Stimulated activated CD4-positive, alpha-beta T cell treated with anti-CD3 and anti-CD28 coated beads, Interleukin-12 subunit alpha, Interleukin-12 subunit beta, amount 100 ng/mL, for 48 hours (primary cell): ENCODE measurements around the gene FN1.

ENCODE experiments used
- DNase-seq, 3 donors: peaks; one replicate each; pipeline ENCODE4 v3.0.0-alpha.2; 2020; ENCODE audit warnings: low read depth in 2 of 3, low spot score in 1 of 3

FN1 gene

DNA sequence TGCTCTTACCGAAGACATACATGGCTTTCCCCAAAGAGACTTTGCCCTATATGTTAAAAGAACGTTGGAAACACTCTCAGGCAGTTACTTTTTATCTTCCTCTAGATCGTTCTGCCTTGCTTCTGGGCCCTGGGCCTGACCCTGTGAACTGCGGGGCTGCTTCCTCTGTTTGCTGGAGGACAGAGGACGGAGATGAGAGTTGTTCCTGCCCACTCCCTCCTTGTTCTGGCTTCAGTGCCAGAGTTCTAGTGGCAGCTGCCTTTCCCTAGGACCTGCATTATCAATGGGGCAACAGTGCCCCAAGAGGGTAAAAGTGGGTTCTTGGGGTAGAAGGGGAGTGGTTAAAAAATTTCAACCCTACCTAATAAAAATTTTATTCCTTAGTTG lies 6.5 kb upstream of the FN1 start:
- DNase-seq, result no peak

DNA sequence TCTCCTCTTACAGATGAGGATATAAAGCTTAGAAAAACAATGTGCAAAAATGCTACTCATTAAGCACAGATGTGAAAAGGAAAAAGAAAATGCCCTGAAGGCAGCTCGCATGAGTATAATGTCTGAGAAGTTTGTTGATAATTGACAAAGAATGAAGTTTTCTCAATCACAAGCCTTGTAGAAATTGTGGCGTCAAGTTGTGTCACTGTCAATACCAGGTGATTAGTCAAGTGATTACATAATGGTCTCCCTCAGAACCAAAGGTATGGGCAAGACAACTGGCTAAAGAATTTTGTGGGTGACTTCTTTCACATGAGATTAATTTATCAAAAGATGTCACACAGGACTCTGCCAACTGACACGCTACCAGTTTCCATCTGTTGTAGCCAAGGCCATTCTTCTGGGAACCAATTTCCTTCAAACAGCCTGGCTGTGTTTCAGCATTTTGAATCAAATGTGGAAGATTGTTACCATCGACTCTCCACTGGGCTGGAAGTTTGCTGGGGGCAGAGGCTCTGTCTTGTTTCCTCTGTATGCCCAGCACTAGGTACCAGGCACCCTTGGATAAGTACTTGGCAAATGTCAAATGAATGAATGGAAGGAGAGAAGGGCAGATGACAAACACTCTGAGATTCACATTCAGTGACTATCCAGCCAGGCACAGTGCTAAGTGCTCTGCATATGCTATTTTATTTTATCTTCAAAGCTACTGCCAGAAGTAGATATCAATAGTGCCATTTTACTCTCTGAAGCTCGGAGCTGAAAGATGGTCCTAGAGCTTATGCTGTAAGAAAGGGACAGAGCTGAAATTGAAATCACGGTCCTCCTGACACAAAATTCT lies 5.9 kb upstream of the FN1 start:
- DNase-seq, result no peak

DNA sequence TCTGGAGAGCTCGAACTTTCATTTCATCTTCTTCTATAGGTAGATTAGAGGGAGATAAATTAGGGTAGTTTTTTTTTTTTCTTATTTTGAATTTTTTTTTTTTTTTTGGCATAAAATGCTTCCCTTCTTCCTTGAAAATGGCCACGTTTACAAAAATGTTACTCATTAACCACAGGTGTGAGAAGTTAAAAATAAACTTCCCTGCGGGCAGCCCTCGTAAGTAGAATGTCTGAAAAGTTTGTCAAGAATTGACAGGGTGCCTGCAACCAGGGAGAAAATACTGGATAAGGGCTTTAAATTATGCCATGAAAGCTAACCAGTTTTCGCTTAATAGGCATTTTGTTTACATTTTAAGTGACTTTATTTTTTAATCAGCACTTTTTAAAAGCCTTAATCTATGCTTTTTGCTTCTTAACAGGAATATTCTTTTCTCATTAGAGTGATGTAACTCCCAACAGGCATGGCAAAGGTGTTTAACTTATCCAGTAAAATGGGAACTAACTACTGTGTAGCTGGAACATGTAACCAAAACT lies 4.2 kb upstream of the FN1 start:
- no peak for DNase-seq

DNA sequence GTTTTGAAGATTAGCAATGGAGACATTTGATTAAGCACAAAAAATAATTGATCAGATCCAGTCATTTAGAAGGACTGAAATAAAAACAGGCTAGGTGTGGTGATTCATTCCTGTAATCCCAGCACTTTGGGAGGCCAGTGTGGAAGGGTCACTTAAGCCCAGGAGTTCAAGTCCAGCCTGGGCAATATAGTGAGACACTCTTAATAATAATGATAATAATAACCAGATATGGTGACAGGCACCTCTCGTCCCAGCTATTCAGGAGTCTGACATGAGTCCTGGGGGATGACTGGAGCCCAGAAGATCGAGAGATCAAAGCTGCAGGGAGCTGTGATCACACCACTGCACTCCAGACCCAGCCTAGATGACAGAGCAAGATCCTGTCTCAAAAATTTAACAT lies 3.5 kb upstream of the FN1 start:
- DNase-seq, result no peak

DNA sequence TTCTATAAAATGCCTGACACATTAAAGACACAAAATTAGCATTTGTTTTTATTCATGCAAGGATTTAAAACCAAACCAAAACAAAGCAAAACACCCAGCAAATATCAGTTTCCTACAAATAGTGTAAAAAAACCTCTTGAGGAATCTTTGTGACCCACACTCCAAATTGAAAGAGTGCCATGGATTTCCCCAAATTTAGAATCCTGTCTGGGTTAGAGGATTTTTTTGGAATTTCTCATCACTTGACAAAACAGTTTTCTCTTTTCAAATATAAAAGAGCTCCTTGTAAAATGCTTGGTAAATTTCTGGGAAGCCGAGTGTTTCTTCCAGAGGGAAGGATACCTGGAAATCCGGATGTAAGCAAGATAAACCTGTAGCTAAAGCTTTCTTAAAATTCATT lies 1.7 kb upstream of the FN1 start:
- no peak for DNase-seq

DNA sequence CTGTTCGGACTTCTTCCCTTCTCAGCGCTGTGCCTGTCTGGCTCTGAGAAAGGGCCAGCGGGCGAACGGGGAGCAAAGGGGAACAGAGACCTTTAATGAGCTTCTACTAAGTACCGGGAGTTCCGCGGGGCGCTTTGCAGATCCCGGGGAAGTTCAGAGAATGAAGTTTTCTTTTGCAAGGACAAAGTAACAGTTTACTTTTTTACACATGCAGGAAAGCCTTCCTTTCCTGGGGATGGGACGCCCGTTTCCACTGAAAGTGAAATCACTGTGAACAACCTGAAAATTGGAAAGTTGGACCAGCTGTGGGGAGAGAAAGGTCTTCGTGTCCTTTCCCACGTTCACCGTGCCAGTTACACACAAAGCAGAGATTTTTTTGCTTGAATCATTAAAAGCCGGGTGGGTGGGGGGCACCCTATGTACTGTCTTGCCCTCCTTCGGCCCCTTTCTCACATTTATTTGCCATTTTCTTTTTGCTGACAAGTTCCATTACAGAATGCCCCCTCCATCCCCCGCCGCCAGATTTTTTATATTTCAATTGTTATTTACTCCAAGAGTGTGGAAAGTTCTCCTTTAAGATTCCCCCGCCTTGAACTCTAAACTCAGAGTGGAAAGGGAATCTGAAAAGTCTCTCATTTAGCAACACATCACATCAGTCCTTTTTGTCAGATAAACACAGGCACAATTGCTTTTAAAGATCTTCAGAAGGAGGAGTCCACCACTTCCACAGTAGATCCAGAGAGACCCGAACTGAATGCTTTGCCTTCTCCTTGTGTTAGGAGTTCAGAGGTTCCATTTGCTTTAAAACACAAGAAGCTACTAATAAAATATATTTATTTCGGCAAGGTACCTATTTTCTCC lies 1.1 kb upstream of the FN1 start:
- DNase-seq, result no peak

DNA sequence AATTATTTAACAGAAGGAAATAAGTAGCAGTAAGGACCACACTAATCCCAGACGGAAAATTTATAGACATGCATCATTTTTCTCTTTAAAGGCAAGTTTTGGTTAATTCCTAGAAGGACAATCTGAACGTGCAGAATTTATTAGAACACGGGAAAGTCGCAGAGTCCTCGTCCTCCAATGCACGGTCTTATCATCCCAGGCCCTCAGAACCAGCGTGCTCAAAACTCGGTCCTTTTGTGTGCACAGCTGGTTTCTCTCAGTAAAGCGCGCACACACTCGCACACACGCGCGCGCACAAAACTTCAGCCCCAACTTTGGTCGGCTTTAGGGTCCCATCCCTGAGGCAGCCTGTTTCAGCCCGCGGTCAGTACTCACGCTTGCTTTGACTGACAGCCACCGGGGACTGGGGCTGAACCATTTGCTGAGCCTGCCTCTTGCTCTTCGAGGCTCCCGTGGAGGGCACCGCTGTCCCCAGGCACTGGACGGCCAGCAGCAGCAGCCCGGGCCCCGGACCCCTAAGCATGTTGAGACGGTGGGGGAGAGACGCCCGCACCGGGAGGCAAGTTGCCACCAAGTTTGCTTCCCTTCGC lies 493 bp downstream of the FN1 start:
- DNase-seq, result no peak

DNA sequence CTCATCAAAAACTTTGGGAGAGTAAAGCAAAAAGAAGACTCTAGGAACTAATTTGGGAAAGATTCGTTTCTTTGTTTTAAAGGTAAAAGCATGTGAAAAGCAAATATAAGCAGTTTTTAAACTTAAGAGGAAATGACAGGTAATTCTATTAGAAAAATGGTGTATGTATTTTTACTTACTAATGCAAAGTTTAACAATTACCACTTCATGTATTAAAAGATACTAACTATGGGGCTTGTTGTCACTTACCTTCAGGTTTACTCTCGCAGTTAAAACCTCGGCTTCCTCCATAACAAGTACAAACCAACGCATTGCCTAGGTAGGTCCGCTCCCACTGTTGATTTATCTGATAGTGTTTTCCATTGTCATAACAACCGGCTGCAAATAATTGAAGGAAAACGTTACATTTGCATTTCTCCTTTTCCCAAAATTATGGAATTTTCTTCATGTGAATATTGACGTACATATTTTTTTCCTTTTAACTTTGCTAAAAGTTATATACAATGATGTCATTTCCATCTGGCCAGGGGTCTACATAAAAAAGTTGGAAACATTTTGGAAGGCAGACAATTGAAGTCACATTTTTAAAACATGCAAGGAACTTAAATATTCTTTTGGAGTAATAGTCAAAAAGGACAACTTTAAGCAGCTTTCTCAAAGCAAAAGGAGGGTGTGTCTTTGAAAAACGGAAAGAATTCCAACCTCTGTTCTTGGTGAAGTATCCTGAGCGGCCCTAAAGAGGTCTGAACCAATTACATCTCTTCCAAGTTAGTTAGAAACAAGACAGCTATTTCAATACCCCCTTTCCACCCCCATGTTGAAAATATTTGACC lies 1.2 kb downstream of the FN1 start:
- no peak for DNase-seq

DNA sequence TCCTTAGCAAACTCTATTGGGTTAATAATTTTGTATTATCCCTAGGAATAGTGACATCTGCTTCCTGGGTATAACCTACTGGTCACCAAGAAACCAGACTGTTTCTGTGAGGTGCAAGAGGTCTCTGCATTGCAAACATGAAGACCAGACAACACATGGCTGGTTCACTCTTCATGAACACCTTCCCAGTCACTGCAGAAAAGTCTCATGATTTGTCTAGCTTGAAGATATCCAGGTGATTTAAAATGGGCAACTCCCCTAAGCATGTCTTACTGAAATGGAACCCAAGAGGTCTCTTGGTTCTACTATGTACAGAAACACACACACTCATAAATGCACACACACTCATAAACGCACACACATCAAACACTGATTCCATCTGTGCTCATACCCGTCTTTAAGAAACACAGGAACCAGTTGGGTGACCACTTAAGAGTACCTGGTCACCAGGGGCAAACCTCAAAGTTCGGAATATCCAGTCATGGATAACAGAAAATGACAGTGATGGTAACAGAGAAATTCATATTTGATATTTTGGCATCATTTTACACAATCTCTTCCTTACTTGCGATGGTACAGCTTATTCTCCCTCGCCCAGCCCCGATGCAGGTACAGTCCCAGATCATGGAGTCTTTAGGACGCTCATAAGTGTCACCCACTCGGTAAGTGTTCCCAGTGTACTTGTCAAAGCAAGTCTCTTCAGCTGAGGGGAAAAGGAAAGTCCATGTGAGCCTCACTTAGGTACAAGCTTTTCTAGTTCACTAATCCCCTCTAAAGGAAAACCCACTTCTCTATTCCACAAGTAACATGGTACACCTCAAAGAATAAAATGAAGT lies 2.9 kb downstream of the FN1 start:
- DNase-seq, result no peak

DNA sequence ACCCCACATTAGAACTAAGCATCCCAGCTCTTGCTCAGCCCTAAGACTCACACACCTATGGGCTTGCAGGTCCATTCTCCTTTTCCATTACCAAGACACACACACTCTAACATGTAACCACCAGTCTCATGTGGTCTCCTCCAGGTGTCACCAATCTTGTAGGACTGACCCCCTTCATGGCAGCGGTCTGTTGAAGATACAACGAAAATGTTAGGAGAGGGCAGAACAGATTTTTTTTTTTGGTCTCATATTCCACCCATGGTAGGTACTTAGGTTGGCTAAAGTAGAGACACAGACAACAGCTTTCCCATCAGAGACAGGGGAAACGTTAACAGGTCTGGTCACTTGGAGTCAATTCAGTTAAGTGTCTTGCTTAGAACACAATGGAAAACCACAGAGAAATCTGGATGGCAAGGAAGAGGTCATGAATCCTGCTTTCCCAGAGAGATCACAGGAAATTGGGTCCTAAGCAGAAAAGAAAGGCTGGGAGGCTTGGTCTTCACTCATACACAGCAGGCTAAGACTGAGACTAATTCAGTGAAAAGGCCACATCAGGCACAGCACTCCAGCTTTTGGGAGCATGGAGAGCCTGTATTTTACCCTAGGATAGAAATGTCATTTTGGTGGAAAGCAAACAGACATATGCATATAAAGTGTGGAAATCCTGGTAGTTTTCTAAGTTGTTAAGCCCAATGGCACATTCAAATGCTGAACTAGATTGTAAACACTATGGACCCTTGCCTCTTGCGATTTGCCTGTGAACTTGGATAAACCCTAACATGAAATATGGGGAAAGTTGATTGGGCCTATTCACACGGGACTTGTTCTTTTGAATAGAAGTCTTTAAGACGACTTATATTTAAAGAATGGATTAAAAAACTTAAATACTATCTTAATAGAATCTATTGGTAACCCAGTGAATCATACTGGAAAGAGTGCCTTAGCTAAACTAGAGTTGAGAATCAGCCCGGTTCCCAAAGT lies 3.8 kb downstream of the FN1 start:
- no peak for DNase-seq

DNA sequence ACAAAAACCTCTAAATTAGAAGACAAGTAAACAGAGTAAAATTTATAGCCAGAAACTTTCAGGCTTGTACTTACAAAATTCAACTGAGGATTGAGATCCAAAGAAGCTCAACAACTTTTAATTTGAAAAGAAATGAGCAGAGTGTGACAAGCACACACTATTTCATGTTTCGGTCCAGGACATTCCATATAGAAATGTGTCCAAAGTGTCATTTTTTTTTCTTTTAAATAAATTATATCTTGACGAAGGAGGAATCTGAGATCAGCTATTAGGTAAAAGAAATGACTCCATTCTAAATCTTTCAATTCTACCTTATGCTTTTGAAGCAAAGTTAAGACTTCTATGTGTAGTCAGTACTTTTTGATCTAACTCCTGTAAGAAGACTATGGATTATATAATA lies 4.6 kb downstream of the FN1 start:
- no peak for DNase-seq

DNA sequence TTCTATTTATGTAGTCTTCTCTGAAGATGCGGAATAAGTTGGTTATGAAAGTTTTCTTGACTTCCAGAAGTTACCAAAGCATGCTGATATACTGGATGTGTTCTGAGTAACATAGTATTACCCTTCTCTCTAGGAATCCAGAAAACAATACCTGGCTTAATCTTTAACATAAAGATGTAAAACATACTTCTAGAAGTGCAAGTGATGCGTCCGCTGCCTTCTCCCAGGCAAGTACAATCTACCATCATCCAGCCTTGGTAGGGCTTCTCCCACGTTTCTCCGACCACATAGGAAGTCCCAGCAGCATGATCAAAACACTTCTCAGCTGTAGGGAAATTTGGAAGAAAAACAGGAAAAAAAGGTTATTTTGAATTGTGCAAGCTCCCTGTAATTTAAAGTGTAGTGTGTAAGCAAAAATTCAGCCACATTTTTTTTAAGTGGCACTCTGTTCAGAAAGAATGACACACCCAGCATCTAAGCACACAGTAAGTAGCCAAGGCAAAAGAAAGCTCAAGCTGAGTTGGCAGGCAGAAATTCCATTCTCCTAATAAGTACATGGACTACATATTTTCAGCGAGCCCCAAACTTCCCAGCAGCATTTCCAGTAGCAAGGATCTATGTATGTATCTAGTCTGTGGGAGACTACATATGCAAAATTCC lies 5.2 kb downstream of the FN1 start:
- DNase-seq, result no peak

DNA sequence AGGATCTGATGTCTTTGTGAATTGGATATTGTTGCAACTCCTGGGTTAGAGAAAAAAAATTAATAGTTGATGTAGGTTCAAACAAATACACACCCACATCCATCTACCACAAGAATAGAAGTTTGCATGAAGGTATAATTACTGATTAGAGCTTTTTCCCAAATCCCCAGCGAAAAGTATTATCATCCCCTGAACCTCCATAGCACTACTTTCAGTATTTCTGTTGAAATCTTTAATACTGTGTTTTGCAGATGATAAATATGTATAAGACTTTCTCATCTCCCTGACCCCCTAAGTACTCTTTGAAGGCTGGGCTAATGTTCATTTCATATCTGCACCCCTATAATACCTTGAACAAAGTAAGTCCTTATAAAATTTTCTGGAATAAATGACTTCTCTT lies 6.4 kb downstream of the FN1 start:
- no peak for DNase-seq

DNA sequence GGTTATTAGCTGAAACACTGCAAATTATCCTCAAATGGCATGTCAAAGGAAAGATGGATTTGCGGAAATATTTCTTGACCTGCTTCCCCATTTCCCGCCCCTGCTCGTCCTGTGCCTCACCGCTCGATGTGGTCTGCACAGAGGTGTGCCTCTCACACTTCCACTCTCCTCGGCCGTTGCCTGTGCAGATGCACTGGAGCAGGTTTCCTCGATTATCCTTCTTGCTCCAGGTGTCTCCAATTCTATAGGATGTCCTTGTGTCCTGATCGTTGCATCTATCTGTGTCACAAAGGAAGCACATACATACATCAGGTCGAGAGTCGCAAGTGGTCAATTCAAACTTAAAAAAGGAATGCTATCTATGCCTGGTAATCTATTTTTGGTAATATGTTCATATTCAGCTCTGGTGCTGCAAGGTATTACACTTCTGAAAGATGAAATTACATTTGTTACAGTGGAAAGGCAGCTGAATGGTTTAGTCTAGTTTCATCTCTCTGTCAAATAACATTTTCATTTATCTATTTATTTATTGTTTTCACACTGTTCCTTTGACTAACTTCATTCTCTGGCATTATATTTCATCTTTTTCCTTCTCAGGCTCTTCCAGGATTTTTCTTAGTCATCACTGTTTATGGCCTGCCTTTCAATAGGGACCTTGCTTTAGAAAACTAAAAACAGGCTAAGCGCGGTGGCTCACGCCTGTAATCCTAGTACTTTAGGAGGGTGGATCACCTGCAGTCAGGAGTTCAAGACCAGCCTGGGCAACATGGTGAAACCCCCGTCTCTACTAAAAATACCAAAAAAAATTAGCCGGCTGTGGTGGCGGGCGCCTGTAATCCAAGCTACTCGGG lies 7.6 kb downstream of the FN1 start:
- no peak for DNase-seq

DNA sequence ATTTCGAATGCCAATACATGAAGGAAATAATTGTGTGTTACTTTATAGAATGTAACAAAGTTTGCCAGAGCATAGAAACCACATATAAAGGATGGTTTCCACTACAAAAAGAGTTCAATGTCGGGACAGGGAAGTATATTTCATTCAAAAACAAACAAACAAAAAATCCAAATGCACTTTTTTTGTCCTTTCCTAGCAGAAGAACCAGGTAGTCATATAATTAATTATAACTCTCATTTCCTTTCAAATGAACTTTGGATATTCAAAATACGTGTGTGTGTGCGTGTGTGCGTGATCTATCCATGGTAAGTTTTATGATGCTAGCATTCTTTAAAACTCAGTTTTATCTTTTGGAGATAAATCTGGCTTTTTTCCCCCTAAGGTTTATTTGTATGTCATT lies 8.3 kb downstream of the FN1 start:
- no peak for DNase-seq

DNA sequence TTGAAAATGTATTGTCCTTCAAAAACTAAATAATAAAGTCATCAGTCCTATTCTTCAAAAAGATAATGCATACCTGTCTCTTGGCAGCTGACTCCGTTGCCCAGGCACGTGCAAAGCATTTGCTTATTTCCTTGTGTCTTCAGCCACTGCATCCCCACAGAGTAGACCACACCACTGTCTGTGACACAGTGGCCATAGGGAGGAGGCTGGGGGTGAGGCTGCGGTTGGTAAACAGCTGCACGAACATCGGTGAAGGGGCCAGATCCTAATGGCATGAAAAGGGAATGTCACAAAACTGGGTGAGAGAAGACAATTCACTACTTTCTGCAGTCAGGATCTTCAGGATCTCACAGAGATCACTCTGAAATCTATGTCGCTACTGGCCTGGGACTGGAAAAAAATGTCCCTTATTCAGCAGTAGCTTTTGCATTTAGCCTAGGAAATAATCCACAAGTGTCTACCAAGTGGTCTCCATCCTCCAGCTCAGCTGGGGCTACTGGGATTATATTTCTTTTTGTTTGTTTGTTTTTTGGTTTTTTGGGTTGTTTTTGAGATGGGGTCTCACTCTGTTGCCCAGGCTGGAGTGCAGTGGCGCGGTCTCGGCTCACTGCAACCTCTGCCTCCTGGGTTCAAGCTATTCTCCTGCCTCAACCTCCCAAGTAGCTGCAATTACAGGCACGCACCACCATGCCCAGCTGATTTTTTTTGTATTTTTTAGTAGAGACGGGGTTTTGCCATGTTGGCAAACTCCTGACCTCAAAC lies 10.7 kb downstream of the FN1 start:
- no peak for DNase-seq
